GM21390 (cell line): ENCODE data around the gene PPP1CA.

Experiments used
- ATAC-seq: cut with Tn5 transposase; IDR thresholded peaks from one replicate; pipeline ENCODE4 v1.9.1; 2021; ENCODE audit not compliant: unreplicated experiment

The PPP1CA gene

DNA sequence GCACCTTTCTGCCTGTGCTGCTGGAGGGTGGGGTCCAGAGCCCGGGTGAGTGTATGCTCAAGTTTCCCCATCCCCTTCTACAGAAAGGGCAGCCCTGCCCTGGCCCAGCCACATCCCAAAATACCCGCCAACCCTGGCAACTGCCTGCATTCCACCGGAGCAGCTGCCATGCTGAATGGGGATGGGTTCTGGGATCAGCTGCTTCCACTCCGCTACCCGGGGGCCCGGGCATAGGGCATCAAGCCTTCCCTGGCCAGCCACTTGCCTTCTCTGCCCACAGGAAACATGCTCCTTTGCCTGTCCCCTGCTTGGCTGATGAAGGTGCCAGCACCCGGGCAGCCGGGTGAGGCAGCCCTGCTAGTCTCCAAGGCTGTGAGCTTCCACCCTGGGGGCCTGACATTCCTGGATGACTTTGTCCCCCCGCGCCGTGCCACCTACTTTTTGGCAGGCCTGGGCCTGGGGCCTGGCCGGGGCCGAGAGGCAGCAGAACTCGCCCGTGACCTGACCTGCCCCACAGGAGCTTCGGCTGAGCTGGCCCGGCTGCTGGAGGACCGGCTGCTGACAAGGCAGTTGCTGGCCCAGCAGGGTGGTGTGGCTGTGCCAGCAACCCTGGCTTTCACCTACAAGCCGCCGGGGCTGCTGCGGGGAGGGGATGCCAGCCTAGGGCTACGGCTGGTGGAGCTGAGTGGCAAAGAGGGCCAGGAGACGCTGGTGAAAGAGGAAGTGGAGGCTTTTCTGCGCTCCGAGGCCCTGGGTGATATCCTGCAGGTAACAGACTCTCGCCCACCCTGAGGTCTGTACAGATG, 17.0 kb upstream of the PPP1CA start:
- no peak for ATAC-seq

DNA sequence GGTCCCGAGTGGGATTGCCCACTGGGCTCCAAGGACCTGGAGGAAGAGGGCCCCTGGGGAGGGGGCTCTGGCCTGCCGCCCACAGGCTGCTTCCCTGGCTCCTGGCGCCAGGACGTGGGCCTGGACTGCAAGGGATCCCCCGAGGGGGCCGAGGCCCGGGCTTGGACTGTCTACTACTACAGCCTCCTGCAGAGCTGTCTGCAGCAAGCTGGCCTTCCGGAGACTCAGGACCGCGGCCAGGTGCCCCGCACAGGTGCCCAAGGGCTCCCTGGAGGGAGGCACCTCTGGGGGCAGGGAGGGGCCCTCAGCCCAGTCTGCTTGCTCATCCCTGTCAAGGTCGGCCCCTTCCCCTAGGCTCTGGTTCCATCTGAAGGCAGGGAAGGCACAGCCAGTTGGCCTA, 15.8 kb upstream of the PPP1CA start:
- ATAC-seq = no peak

DNA sequence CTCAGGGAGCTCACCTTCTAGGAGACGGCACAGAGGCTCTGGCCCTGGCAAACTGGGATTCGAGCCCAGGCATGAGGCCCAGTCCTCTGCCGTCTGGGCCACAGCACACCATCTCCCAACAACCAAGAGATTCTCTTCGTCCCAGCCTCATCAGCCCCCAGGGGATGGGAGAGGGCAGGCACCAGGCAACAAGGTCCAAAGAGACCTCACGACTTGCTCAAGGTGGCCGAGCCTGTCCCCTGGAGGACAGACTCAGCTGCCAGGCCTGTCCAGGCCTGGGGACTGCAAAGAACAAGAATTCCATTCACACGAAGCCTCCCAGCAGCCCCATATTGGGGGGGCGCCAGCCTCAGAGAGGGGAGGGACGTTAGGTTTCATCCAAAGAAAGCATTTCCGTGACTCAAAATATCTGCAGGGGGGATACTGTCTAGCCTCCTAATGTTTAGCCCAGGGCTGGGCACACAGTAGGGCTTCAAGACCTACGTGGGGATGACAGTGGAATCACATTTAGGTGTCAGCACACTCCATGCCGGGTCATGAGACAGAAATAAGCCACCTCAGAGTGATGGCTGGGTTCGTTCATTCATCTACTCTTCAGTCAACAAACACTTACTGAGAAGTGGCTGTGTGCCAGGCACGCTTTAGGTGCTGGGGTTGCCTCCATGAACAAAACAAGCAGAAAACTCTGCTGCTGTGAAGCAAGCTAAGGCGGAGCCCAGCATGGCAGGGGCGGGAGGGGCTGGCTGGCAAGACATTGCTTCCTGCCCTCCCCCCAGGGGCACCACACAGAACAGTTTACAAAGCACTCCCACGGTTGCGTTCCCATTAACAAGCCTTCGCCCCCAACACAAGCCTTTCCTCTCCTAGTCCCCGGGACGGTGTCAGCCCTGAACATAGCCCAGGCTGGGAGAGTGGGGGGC, 15.0 kb upstream of the PPP1CA start:
- no peak for ATAC-seq

DNA sequence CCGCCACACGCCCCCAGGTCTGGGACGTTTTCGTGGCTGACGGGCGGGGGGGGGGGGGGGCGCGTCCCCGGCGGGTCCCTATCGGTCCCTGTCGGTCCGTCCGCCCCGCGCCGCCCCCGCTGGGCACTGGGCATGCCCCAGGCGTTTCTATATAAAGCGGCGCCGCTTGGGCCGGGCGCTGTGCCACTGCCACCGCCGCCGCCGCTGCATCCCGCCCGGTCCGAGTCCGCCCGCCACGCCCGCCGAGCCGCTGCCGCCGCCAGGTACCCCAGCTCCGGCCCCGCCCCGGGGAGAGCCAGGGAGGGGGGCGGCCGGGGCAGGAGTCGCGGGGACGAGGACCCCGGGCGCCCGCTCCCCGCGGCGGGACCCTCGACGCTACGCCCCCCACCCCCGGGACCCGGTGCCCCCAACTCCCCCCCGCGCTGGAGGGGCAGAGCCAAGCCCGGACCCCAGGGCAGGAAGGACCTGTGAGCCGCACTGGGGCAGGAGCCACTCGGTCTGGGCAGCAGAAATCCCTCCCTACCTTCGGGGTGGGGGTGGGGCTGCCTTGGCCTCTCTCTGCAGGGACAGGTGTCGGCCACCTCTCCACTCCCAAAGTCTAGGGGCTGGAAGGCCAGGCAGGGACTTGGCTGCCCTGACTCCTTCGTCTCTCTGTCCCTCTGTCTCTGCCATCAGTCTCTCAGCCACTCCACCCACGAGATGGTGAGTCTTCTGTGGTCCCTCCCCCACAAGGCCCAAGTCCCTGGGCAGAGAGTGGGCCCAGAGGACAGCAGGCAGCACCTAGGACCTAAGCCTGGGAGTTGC, 14.0 kb upstream of the PPP1CA start, which contains the start of gene CARNS1:
Gene CARNS1 (plus strand): TSS at position 178 of the 804 bp plus-strand sequence. CDS start 522 bp downstream, at position 700.
- no peak for ATAC-seq

DNA sequence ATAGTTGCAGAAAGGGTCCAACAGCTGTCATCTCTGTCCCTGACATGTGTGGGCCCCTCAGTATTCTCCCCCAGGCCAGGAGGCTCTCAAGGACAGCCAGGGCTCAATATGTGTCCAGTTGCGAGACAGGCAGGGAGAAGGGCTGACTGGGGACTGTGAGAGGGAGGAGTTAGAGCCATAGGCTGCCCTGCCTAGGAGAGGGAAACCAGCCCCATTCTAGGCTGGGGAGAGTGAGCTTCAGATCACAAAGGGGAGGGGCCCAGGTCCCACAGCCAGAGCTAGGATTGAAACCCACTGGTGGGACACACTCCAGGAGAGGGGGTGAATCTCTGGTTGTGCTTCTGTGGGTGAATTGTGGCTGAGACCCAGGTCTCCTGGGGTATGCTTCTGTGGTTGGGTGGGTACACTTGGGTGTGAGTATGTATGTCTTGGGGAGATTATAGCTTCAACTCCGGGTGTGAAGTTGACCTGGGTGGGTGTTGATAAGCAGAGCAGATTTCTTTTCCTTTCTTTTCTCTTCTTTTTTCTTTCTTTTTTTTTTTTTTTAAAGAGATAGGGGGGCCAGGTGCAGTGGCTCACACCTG, 11.7 kb upstream of the PPP1CA start:
- ATAC-seq = no peak

DNA sequence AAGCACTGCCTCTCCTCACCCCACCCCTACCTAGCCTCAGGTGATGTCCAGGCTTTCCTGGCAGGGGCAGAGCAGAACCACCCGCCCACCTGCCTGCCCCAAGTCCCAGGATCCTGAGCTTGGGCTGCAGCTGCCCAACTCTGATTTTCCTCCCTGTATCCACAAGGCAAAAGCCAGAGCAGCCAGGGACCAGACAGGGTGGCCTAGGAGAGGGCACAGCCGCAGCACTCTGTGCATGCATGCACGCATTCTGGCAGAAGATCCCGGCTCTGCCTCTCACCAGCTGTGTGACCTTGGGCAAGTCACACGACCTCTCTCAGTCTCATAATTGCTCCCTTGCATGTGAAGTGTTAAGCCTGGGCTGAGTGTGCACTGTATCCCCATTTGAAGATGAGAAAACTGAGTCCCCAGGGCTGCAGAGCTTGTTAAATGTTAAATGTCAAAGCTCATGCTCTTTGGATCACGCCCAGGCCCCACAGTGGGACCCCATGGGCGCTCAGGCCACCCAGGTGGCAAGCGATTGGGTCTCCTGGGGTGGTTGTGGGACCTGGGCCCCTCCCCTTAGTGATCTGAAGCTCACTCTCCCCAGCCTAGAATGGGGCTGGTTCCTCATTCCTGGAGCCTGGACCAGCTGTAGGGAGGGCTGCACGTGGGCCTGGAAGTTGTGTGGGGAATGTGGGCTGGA, 11.0 kb upstream of the PPP1CA start:
- no peak for ATAC-seq

DNA sequence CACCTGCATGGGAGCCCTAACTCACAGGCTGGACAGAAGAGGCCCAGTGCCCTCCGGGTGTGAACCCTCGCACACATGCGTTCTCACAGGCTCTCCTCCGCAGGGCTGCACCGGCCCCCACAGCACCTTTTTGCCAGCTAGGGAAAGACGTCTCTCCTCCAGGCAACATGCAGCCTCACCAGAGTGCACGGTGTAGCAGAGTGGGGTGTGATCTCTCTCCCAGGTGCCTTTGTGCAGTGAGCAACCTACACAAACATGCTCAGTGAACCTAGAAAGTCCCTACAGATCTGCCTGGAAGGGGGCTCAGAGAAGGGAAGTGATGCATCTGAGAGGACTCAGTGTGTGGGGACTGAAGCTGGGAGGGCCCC, 10.1 kb upstream of the PPP1CA start:
- ATAC-seq = no peak

DNA sequence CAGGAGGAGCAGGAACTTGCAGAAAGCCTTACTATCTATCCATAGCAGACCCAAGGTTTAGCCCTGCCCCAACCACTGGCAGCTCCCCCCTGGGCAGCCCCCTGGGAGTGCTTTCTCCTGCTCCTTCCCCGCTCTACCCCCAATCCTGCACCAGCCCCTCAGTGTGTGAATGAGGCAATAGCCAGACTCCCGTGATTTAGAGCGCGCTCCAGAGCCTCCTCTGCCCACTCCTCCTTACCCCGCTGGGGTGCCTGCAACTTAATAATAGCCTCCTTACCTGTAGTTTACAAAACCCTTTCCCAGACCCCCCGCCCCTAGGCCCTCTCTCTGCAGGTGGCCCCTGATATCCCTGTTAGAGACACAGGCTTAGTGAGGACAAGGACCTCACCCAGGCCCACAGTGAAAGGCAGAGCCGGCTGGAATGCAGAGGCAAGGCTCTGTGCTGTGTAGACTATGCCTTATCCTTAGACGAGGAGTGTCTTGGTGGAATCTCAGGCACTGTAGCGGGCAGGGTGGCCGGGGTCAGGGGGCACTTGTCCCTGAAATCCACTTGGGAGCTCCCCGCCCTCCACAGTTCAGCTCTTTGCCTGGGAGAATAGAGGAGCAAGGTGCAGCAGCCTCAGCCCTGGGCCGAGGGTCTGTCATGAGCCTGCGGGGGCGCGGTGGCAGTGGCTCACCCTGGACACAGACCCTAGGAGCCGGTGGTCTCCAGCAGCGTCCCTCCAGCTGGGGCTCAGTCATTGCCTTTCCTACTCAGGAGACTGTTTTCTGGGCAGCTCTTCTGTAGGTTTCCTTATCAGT, 9.5 kb upstream of the PPP1CA start:
- ATAC-seq = no peak

DNA sequence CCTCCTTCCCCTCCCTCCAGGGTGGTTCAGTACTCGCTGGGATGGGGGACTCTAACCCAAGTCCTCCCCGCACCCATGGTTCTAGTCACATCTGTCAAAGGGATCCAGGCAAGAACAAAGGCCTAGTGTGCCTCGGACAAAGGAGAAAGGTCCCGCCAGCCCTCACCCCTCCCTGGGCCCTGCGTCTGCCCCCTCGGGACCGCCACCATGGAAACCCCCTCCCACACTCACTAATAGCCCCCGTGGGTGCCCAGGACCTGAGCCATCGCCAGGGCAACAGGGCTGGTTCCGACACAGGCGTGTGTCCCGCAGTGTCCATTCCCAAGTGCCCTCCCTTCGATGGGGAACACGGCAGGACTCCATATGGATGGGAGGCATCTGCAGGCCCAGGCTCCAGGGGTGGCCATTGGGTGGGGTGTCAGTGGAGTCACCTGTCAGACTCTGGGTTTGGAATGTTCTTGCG, 8.7 kb upstream of the PPP1CA start:
- ATAC-seq = no peak

DNA sequence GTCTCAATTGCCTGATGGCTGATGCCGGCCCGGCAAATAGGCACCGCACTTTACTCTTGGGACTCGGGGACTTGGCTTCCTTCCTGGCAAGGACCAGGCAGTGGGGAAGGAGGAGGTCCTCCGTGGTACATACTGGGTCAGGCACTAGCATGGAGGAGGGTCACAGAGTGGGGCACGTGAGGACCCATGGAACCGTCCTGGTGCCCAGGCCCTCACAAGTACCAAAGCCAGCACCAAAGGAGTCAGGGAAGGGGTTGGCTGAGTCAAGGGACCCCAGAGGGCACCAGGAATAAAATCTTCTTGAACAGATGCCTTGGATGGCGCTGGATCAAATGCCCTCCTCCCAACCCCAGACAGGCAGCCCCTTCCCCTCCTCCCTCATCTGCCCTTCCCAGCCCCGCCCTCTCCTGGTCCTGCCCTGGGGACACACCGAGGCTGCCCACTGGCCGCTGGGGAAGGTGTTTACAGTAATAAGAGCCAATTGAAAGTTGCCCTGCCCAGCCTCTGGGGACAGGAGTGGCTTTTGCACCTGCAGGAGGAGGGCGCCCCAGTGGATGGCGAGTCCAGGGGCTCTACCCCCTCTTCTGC, 8.2 kb upstream of the PPP1CA start:
- no peak for ATAC-seq

DNA sequence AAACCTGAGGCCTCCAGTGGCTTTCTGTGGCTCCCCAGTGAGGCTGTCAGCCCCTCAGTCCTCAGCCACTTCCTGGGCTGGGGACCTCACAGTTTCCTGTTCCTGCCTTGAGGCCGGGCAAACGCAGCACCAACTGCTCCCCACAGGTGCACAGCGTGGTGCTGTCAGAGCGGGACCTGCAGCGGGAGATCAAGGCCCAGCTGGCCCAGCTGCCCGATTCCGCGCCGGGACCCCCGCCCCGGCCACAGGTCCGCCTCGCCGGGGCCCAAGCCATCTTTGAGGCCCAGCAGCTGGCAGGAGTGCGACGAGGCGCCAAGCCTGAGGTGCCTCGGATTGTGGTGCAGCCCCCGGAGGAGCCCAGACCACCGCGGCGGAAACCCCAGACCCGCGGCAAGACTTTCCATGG, 7.6 kb upstream of the PPP1CA start:
- no peak for ATAC-seq

DNA sequence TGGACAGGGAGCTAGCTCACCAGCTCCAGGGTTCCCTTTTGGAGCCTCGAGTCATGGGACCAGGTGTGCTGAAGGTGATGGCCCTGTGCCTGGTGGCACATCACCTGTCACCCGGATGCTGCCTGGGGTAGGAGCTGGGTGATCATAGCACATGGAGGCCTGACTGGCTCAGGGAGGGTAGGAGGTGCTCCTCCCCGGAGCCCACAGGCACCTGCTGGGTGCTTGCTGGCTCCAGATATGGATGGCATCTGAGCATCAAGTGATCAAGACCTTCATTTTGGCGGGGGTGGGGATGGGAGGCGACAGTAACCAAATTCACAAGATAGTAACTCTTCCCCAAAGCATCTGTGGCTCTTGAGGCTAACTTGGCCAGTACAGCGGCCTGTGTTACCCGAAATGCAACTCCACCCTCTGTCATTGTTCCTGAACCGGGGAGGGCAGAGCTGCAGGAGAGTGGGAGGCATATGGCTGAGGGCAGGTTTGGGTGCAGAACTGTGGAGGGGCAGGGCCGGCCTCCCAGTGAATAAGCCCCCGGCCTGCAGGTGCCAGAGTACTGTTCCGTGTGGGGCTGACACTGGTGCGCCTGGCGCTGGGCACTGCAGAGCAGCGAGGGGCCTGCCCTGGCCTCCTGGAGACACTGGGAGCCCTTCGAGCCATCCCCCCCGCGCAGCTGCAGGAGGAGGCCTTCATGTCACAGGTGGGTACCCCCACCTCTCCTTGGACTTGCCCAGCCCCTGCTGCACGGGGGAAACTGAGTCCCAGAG, 7.0 kb upstream of the PPP1CA start:
- no peak for ATAC-seq

DNA sequence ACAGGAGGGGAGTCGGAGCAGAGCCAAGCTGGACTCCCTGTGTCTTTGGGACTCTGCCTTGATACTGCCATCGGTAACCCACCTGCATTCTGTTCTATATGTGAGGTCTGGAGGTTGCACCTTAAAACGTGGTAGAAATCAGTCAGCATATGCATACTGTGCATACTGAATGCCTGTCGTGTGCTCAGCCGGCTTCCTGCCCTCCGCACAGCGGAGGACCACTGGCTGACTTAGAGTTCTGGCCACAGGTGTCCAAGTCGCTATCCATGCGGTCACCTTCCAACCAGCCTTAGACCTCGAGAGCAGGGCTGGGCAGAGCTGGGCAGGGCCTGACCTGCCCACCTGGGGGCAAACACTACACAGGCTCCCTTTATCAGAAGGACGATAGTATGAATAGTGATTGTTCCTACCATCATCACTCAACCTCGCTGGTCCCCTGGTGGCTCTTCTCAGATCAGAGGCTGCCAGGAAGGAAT, 6.1 kb upstream of the PPP1CA start:
- no peak for ATAC-seq

DNA sequence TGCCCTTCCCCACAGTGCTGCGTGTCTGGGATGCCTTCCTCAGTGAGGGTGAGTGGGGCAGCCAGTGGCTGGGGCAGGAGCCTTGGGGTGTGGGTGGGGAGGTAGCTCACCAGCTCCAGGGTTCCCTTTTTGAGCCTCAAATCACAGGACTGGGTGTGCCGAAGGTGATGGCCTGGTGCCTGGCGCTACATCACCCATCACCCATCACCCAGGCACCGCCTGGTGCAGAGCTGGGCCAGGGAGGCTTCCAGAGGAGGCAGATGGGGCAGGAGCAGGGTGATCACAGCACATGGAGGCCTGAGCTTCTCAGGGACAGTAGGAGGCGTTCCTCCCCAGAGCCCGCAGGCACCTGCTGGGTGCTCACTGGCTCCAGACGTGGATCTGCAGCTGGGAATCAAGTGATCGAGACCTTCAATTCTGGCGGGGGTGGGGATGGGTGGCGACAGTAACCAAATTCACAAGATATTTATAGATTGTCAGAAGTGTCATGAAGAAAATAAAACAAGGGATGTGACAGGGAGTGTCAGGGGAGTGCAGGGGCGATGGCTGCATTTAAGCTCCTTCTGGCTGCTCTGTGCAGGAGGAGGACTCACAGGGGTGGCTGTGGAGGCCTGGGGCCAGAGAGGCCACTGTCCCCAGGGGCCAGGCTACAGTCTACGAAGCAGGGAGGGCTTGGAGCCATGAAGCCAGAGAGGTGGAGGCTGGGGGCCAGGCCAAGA, 5.5 kb upstream of the PPP1CA start:
- no peak for ATAC-seq

DNA sequence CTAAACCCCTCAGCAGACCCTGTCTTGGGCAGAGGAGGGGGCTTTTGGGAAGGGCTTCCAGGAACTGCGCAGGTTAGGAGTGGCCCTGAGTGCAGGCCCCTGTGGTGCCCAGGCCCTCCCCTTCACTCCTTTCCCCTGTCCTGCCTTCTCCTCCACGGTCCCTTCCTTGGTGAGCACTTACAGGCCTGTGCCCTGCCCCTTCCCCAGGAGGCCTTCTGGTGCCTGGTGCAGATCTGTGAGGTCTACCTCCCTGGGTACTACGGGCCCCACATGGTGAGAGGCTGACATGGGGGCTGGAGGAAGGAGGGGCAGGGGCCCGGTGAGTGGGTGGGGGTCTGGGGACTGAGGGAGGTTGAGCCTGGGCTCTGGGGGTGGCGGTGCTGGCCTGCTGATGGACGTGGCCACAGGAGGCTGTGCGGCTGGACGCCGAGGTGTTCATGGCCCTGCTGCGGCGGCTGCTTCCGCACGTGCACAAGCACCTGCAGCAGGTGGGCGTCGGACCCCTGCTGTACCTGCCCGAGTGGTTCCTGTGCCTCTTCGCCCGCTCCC, 4.8 kb upstream of the PPP1CA start:
- no peak for ATAC-seq

DNA sequence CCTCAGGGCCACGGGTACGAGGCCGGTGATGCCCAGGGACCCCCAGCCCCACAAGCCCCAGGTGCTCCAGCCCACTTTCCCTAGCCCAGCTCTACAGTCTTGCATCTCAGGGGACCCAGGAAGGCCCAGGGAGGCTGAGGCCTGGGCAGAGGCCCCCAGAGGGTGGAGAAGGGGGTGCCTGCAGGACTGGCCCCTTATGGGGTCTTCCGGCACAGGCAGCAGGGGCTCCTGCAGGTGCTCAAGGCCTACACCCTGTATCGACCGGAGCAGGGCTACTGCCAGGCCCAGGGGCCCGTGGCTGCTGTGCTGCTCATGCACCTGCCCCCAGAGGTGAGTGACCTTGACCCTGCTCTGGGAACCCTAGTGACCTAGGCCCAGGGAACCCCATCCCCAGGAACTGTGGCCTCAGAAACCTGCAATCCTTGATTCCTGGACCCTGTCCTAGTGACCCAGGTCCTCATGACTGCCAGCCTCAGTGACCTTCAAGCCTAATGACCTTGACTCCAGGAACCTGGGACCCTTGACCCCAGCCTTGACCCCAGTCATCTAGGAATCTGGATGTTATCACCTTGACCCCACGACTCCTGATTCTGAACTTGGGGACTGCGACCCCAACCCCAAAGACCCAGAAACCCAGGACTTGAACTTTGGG, 4.2 kb upstream of the PPP1CA start:
- ATAC-seq = no peak

DNA sequence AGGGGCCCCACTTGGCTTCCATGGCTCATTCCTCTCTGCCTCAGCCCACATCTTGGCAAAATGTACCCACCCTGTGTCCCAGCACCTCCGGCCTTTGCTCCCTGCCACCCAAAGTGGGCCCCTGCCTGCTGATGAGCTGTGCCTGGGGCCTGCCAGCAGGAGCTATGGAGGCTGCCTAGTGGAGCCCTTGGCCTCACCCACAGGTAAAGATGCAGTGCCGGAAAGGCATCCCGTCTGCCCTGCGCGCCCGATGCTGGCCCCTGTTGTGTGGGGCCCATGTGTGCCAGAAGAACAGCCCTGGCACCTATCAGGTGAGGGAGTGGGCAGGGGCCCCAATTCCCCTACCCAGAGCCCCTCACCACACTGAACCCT, 3.5 kb upstream of the PPP1CA start:
- ATAC-seq = no peak
